GM12874 (cell line): Measurements from ENCODE around the gene NHERF1.

ENCODE experiments used
- CTCF ChIP-seq: IDR thresholded peaks from 2 replicates; pipeline ENCODE4 v1.5.1; 2011; ENCODE audit warnings: low read depth, mild to moderate bottlenecking, control low read depth, low read length, moderate library complexity; ENCODE audit not compliant: insufficient read depth

NHERF1 gene

GRCh38 chr17:74728033-74728701 is 20.3 kb upstream of the NHERF1 start:
- no peak for TF ChIP-seq CTCF

GRCh38 chr17:74728702-74729075 is 19.7 kb upstream of the NHERF1 start:
- no peak for TF ChIP-seq CTCF

DNA sequence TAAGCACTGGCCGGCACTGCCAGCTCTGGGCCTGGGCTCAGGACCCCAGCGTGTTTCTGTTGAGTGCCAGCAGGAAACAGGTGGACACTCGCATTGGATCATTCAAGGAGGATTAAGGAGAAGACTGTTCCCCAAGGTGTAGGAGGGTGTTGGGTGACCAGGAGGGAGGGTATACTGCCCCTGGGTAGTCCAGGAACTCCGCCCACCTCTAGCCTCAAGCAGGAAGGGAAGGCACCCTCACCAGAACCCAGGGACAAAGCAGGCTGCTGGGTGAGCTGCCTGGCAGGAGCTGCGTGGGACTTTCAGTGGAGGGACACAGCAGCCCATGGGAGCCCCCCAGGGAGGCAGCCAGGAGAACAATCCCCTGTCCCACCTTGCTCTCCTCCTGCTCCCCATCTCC is 19.1 kb upstream of the NHERF1 start:
- TF ChIP-seq CTCF, result no peak

- TF ChIP-seq CTCF, result no peak
Measured at GRCh38 chr17:74729866-74730265, 18.6 kb upstream of the NHERF1 start.

GRCh38 chr17:74730491-74731346 is 17.7 kb upstream of the NHERF1 start:
- TF ChIP-seq CTCF, result no peak

GRCh38 chr17:74731347-74731605 is 17.2 kb upstream of the NHERF1 start:
- no peak for TF ChIP-seq CTCF

DNA sequence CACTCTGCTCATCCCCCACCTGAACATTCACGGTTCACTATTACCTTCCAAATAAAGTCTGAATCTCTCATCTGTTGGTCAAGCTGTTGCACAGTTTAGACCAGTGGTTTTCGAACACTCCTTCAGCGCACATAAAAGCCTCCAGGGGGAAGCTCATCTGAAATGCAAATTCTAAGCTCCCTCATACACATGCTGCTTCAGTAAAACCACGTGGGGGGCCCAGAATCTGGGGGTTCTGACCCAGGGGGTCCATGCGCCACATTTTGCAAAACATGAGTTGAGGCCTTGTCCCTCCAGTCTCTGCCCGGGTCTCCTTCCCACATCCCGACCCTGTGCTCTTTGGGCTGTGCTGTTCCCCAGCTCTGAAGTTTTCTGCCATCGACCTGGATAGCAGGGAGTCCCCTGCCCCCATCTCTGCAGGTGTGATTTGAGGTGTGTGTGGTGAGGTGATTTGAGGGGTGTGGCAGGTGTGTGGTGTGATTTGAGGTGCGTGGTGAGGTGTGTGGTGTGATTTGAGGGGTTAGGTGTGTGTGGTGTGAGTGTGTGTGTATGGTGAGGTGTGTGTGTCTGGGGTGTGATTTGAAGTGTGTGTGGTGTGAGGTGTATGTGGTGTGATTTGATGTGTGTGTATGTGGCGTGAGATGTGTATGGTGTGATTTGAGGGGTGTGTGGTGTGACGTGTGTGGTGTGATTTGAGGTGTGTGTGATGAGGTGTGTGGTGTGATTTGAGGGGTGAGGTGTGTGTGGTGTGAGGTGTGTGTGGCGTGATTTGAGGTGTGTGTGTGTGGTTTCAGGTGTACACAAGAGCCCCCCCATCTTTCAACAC is 16.2 kb upstream of the NHERF1 start:
- no peak for TF ChIP-seq CTCF
